HEK293T (cell line): ENCODE results near the gene RCAN2.

Experiments used
- CTCF ChIA-PET: fragments of 350-600 bp; formaldehyde crosslinking; extraction: SDS; loops from one replicate; lab custom pipeline; 2021; ENCODE audit warnings: antibody characterized with exemption, inconsistent platforms; lab: Yijun Ruan, JAX
- POLR2A ChIA-PET: fragments of 350-600 bp; formaldehyde crosslinking; extraction: SDS; loops from one replicate; lab custom pipeline; 2020; ENCODE audit warnings: antibody characterized with exemption, inconsistent platforms; lab: Yijun Ruan, JAX
- DNase-seq: peaks from one replicate; pipeline ENCODE4 v3.0.0; 2012; ENCODE audit warnings: mixed read lengths; ENCODE audit errors: extremely low spot score
- ARNT ChIP-seq: fragments of 450-650 bp; IDR thresholded peaks from 2 replicates; pipeline ENCODE4 v1.6.1; 2017; ENCODE audit warnings: mild to moderate bottlenecking
- BHLHE40 ChIP-seq: fragments of 450-650 bp; IDR thresholded peaks from 2 replicates; pipeline ENCODE4 v1.6.1; 2016; ENCODE audit warnings: mild to moderate bottlenecking, moderate library complexity, borderline replicate concordance
- CTBP1 ChIP-seq: fragments of 450-650 bp; IDR thresholded peaks from 2 replicates; pipeline ENCODE4 v1.6.1; 2016; ENCODE audit warnings: borderline replicate concordance
- ELF4 ChIP-seq: fragments of 450-650 bp; IDR thresholded peaks from 2 replicates; pipeline ENCODE4 v1.6.1; 2017; ENCODE audit warnings: antibody characterized with exemption
- FOXA1 ChIP-seq: fragments of 450-650 bp; IDR thresholded peaks from 2 replicates; pipeline ENCODE4 v1.6.1; 2016; ENCODE audit warnings: mild to moderate bottlenecking
- FOXK2 ChIP-seq: fragments of 450-650 bp; IDR thresholded peaks from 2 replicates; pipeline ENCODE4 v1.6.1; 2016; ENCODE audit warnings: mild to moderate bottlenecking
- FOXM1 ChIP-seq: fragments of 450-650 bp; IDR thresholded peaks from 2 replicates; pipeline ENCODE4 v1.6.1; 2017; ENCODE audit warnings: mild to moderate bottlenecking, borderline replicate concordance
- HDGF ChIP-seq: fragments of 450-650 bp; IDR thresholded peaks from 2 replicates; pipeline ENCODE4 v1.6.1; 2017; ENCODE audit warnings: antibody characterized with exemption, borderline replicate concordance
- L3MBTL2 ChIP-seq: fragments of 450-650 bp; conservative IDR thresholded peaks from 2 replicates; pipeline ENCODE4 v1.6.1; 2016; ENCODE audit warnings: mild to moderate bottlenecking
- LEF1 ChIP-seq: fragments of 450-650 bp; IDR thresholded peaks from 2 replicates; pipeline ENCODE4 v1.6.1; 2017; ENCODE audit warnings: mild to moderate bottlenecking, borderline replicate concordance
- NFRKB ChIP-seq: fragments of 450-650 bp; IDR thresholded peaks from 2 replicates; pipeline ENCODE4 v1.6.1; 2016; ENCODE audit warnings: mild to moderate bottlenecking, moderate library complexity
- PKNOX1 ChIP-seq: fragments of 450-650 bp; IDR thresholded peaks from 2 replicates; pipeline ENCODE4 v1.6.1; 2016
- SP1 ChIP-seq: fragments of 450-650 bp; IDR thresholded peaks from 2 replicates; pipeline ENCODE4 v1.6.1; 2017
- SUZ12 ChIP-seq: fragments of 450-650 bp; IDR thresholded peaks from 2 replicates; pipeline ENCODE4 v1.6.1; 2016; ENCODE audit warnings: mild to moderate bottlenecking
- TARDBP ChIP-seq: fragments of 450-650 bp; IDR thresholded peaks from 2 replicates; pipeline ENCODE4 v1.6.1; 2016
- ZNF384 ChIP-seq: fragments of 450-650 bp; IDR thresholded peaks from 2 replicates; pipeline ENCODE4 v1.6.1; 2016

Gene RCAN2

GRCh38 chr6:46331461-46331860, 159.8 kb downstream of the RCAN2 start:
- ChIA-PET POLR2A (no interaction called here), CTCF (no interaction called here)
- DNase-seq, result no peak
- no peak for TF ChIP-seq ELF4
- no peak for TF ChIP-seq HDGF
- no peak for TF ChIP-seq BHLHE40
- no peak for TF ChIP-seq LEF1
- no peak for TF ChIP-seq FOXA1
- no peak for TF ChIP-seq TARDBP

GRCh38 chr6:46329568-46329967, 161.7 kb downstream of the RCAN2 start:
- ChIA-PET POLR2A (no interaction called here), CTCF (no interaction called here)
- TF ChIP-seq NFRKB (no peak), CTBP1 (no peak), FOXK2 (no peak), PKNOX1 (no peak), ARNT (no peak), L3MBTL2 (no peak), FOXA1 (no peak), SUZ12 (no peak), FOXM1 (no peak)
- DNase-seq, result no peak

GRCh38 chr6:46327779-46328178, 163.5 kb downstream of the RCAN2 start:
- DNase-seq, result no peak
- TF ChIP-seq FOXM1, result no peak
- no peak for TF ChIP-seq FOXA1
- no peak for TF ChIP-seq CTBP1
- TF ChIP-seq L3MBTL2, result no peak
- TF ChIP-seq ARNT, result no peak
- TF ChIP-seq BHLHE40, result no peak
- no peak for TF ChIP-seq PKNOX1
- TF ChIP-seq LEF1, result no peak
- ChIA-PET POLR2A (no interaction called here), CTCF (no interaction called here)

- peak; percentile 56 for DNase-seq
- CTCF ChIA-PET, result interaction anchor here (1.0 kb wide), 1 partner anchor 235 kb away, joined by 5 read pairs; no protein-coding TSS in a partner anchor
- TF ChIP-seq HDGF (no peak), CTBP1 (no peak), LEF1 (no peak), ELF4 (no peak), NFRKB (no peak), BHLHE40 (no peak), ARNT (no peak), FOXM1 (no peak), PKNOX1 (peak; percentile 27; the same call in 1 of the 2 replicates), TARDBP (no peak), SP1 (no peak), L3MBTL2 (no peak), FOXA1 (no peak), SUZ12 (no peak), ZNF384 (peak; percentile 72), FOXK2 (no peak)
- POLR2A ChIA-PET, result interaction anchor here (1.0 kb wide), 1 partner anchor 19 kb away, joined by 3 read pairs; no protein-coding TSS in a partner anchor
These were observed 165.4 kb downstream of the RCAN2 start for GRCh38 chr6:46325561-46326530.

- no peak for DNase-seq
- ChIA-PET POLR2A (no interaction called here), CTCF (no interaction called here)
These were observed 166.5 kb downstream of the RCAN2 start for GRCh38 chr6:46324706-46325105.

GRCh38 chr6:46323966-46324622, 167.2 kb downstream of the RCAN2 start:
- CTCF ChIA-PET, result no interaction called here
- POLR2A ChIA-PET, result no interaction called here
- DNase-seq, result no peak
- TF ChIP-seq ELF4, result no peak
- no peak for TF ChIP-seq L3MBTL2

More at GRCh38 chr6:46324706-46325105, 166.5 kb downstream of the RCAN2 start:
- TF ChIP-seq ZNF384 (no peak), CTBP1 (no peak), SUZ12 (no peak), FOXA1 (no peak), BHLHE40 (no peak)
